Epithelial cell of esophagus (primary cell): ENCODE data around the gene TMEM127.
"Not testable (repeated sequence)": the region's sequence is repeated elsewhere in the genome, so short reads cannot be mapped to it uniquely, and the experiment has no call there.

Experiments
- DNase-seq: peaks from one replicate; pipeline ENCODE4 v3.0.0; 2010; ENCODE audit warnings: low read depth
- H3K4me3 ChIP-seq: 2 replicates; pipeline ENCODE4 v1.5.1; 2011; ENCODE audit warnings: mild to moderate bottlenecking, low read length, control low read depth
- TF ChIP-seq, protein P1 (sequence below): IDR thresholded peaks from 2 replicates; pipeline ENCODE4 v1.5.1; 2011; ENCODE audit warnings: low read depth, mild to moderate bottlenecking, low read length, control low read depth, inconsistent platforms; ENCODE audit not compliant: insufficient read depth; ENCODE audit errors: missing control alignments

The TMEM127 gene

GRCh38 chr2:96304606-96305005, 38.8 kb upstream of the TMEM127 start:
- H3K4me3 ChIP-seq: peak overlapping the region; percentile 100
- TF ChIP-seq, protein P1, sequence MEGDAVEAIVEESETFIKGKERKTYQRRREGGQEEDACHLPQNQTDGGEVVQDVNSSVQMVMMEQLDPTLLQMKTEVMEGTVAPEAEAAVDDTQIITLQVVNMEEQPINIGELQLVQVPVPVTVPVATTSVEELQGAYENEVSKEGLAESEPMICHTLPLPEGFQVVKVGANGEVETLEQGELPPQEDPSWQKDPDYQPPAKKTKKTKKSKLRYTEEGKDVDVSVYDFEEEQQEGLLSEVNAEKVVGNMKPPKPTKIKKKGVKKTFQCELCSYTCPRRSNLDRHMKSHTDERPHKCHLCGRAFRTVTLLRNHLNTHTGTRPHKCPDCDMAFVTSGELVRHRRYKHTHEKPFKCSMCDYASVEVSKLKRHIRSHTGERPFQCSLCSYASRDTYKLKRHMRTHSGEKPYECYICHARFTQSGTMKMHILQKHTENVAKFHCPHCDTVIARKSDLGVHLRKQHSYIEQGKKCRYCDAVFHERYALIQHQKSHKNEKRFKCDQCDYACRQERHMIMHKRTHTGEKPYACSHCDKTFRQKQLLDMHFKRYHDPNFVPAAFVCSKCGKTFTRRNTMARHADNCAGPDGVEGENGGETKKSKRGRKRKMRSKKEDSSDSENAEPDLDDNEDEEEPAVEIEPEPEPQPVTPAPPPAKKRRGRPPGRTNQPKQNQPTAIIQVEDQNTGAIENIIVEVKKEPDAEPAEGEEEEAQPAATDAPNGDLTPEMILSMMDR: no peak
- no peak for DNase-seq

DNA sequence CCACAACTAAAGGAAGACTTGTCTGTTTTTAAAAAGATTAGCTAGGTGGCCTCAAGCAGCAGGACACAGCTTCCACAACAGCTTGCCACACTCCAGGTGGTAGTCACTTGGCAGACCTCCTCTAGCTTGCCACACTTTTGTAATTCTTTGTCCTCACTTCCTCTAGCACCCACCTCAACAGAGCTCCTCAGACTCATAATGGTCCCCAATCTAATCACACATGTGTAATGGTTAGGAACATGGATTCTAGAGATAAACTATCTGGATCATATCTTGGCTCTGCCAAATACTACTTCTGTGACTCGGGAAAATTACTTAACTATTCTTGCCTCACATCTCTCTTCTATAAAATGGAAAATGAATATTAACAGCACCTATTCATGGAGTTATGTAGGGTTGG, 36.1 kb upstream of the TMEM127 start:
- H3K4me3 ChIP-seq: no peak overlapping the region
- DNase-seq: no peak
- TF ChIP-seq, protein P1: no peak

- DNase-seq: no peak
- no peak overlapping the region for H3K4me3 ChIP-seq
- TF ChIP-seq, protein P1: no peak
Observed at GRCh38 chr2:96296925-96297324, 31.1 kb upstream of the TMEM127 start.

DNA sequence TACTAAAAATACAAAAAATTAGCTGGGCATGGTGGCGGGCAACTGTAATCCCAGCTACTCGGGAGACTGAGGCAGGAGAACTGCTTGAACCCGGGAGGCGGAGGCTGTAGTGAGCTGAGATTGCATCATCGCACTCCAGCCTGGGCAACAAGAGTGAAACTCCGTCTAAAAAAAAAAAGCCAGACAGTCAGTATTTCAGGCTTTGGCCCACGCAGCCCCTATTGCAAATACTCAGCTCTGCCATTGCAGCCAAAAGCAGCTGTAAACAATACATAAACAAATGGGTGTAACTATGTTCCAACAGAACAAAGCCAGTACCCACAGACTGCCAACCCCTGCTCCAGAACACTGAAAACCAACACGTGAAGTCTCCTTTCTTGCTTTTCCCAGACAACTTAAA, 28.5 kb upstream of the TMEM127 start:
- H3K4me3 ChIP-seq, DNase-seq: not testable (repeated sequence)

DNA sequence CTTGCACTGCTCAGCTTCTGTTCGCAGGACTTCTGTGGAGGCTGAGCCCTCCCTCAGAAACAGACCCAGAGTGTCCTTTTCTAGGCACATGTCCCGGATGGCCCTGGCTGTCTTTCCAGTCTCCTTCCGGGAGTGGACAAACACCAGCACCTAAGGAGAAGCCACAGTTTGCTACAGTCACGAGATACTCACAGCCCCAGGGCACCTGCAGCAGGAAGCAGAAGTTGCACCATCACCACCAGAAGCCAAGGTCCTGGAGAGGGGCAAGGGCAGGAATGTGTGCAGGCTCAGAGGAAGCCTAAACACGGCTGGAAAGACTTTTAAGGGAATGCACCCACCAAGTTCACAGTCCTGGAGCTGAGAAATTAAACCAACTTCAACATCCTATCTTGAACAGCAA, 26.0 kb upstream of the TMEM127 start:
- no peak overlapping the region for H3K4me3 ChIP-seq
- no peak for DNase-seq
- TF ChIP-seq, protein P1: no peak

GRCh38 chr2:96287273-96287856, 21.6 kb upstream of the TMEM127 start:
- DNase-seq: no peak
- TF ChIP-seq, protein P1: no peak
- no peak overlapping the region for H3K4me3 ChIP-seq

DNA sequence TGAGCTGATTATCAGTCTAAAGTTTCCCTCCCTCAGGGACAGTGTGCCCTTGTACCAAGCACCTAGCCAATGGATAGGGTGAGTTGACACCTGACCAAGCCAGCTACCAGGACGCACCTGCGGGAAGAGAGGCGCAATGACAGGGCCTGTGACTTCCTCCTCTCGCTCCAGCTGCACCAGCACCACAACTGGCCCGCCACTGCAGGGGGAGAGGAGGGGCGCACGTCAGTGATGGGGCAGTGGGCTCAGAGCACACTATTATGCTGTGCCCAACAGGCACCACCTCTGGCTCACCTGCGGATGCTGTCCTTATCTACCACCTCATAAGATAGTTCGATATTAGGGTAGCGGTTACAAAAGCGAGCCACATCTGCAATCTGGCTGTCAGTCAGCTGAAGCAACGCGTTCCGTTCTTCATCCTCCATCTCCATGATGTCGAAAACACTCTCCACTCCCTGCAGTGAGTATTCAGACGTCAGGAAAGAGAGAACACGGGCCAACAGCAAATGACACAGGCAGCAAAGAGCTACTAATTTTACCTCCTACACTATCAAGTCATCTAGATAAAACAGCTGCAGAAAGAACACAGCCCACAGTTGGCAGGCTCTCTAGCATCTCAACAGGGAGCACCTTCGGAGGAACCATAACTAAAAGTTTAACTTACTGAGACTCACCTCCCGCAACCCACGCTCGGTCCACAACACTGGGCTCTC, 11.1 kb upstream of the TMEM127 start:
- TF ChIP-seq, protein P1: no peak
- no peak overlapping the region for H3K4me3 ChIP-seq
- DNase-seq: no peak
